H1 (cell line): ENCODE data around the gene MYNN. TPM values are rescaled to one million over a fixed set of nuclear protein-coding genes. Genes with fewer than 3 reads are reported as not detected.

ENCODE experiments used
- CTCF ChIA-PET: fragments of 300-600 bp; sonication (Branson Sonifier 250); formaldehyde crosslinking; loops from one replicate; lab custom pipeline; 2021; ENCODE audit not compliant: partially characterized antibody; lab: Charles Lee
- POLR2A ChIA-PET: fragments of 300-600 bp; sonication (Branson Sonifier 250); formaldehyde crosslinking; loops from one replicate; lab custom pipeline; 2021; ENCODE audit warnings: inconsistent platforms; ENCODE audit not compliant: partially characterized antibody; lab: Charles Lee
- DNase-seq, 2 experiments: peaks; one replicate each; pipeline versions ENCODE4 v3.0.0 to v3.0.0-alpha.2; 2010 to 2022; ENCODE audit warnings: low spot score in 2 of 2, low read depth in 1 of 2, mixed read lengths in 1 of 2
- FAIRE-seq: peaks from 2 replicates; lab custom pipeline; 2011; peaks lifted over from hg19 to GRCh38; lab: Jason Lieb, UNC
- H2AFZ ChIP-seq: 2 replicates; pipeline ENCODE4 v1.8.1; 2012; ENCODE audit warnings: low read length, inconsistent platforms
- H2AK5ac ChIP-seq: 2 replicates; pipeline ENCODE4 v1.6.1; 2013; ENCODE audit warnings: low read depth, low read length
- H2BK120ac ChIP-seq: replicated peaks from 2 replicates; pipeline ENCODE3; 2013; ENCODE audit warnings: low read depth, low read length, inconsistent platforms
- H2BK12ac ChIP-seq: 2 replicates; pipeline ENCODE4 v1.6.1; 2013; ENCODE audit warnings: low read depth, low read length
- H2BK15ac ChIP-seq: 2 replicates; pipeline ENCODE4 v1.6.1; 2013; ENCODE audit warnings: low read length
- H2BK20ac ChIP-seq: 2 replicates; pipeline ENCODE4 v1.6.1; 2013; ENCODE audit warnings: low read length
- H2BK5ac ChIP-seq: 2 replicates; pipeline ENCODE4 v1.6.1; 2013; ENCODE audit warnings: low read depth, low read length
- H3K14ac ChIP-seq: 2 replicates; pipeline ENCODE4 v1.6.1; 2013; ENCODE audit warnings: inconsistent platforms; ENCODE audit not compliant: insufficient read length
- H3K18ac ChIP-seq: 2 replicates; pipeline ENCODE4 v1.6.1; 2013; ENCODE audit warnings: low read length; ENCODE audit errors: extremely low read depth
- H3K23ac ChIP-seq: 2 replicates; pipeline ENCODE4 v1.6.1; 2013; ENCODE audit warnings: inconsistent platforms; ENCODE audit not compliant: insufficient read length
- H3K23me2 ChIP-seq: 2 replicates; pipeline ENCODE4 v1.6.1; 2013; ENCODE audit warnings: low read depth, low read length
- H3K27ac ChIP-seq: 2 replicates; pipeline ENCODE4 v1.6.1; 2011; ENCODE audit warnings: low read depth, low read length, inconsistent platforms
- H3K27me3 ChIP-seq, 4 experiments: replicated peaks in 1 of 4; 1 replicate in 1 of 4; 2 replicates in 3 of 4; pipeline versions ENCODE4 v1.6.1 to v1.8.1; 2011 to 2013; ENCODE audit warnings: low read length in 3 of 4, mild to moderate bottlenecking in 3 of 4, inconsistent platforms in 2 of 4, mixed read lengths in 2 of 4, moderate library complexity in 1 of 4; ENCODE audit not compliant: control insufficient read depth in 3 of 4, insufficient read depth in 3 of 4; ENCODE audit errors: extremely low read depth in 1 of 4
- H3K36me3 ChIP-seq, 4 experiments: 2 replicates each; pipeline versions ENCODE4 v1.6.1 to v1.8.1; 2011 to 2013; ENCODE audit warnings: mild to moderate bottlenecking in 4 of 4, low read length in 3 of 4, moderate library complexity in 2 of 4, control low read depth in 1 of 4, inconsistent platforms in 1 of 4; ENCODE audit not compliant: insufficient read depth in 4 of 4, control insufficient read depth in 2 of 4
- H3K4ac ChIP-seq: replicated peaks from 2 replicates; pipeline ENCODE3; 2013; ENCODE audit warnings: low read length, low read depth, mixed read lengths, inconsistent platforms; ENCODE audit not compliant: insufficient read length
- H3K4me1 ChIP-seq, 4 experiments: replicated peaks in 1 of 4; 1 replicate in 1 of 4; 2 replicates in 3 of 4; pipeline versions ENCODE4 v1.6.1 to v1.8.1; 2011 to 2013; ENCODE audit warnings: low read length in 3 of 4, inconsistent platforms in 2 of 4, mixed read lengths in 1 of 4; ENCODE audit not compliant: insufficient read depth in 4 of 4, control insufficient read depth in 3 of 4
- H3K4me2 ChIP-seq, 2 experiments: 2 replicates each; pipeline versions ENCODE4 v1.6.1 to v1.8.1; 2011 to 2013; ENCODE audit warnings: low read depth in 2 of 2, low read length in 2 of 2, control low read depth in 1 of 2, inconsistent platforms in 1 of 2, mild to moderate bottlenecking in 1 of 2; ENCODE audit not compliant: insufficient read depth in 1 of 2
- H3K4me3 ChIP-seq, 4 experiments: fragments of 200-600, 300-600 bp in 1 of 4; sonication (generic), shearing (Covaris generic), sonication (Bioruptor Twin) in 1 of 4; 2 replicates each; pipeline versions ENCODE4 v1.5.1 to v1.8.1; 2011 to 2016; ENCODE audit warnings: low read length in 4 of 4, low read depth in 3 of 4, control low read depth in 2 of 4, inconsistent platforms in 2 of 4, mild to moderate bottlenecking in 2 of 4, mixed read lengths in 1 of 4, moderate library complexity in 1 of 4; ENCODE audit not compliant: insufficient read depth in 2 of 4; ENCODE audit errors: extremely low read depth in 1 of 4
- H3K56ac ChIP-seq: replicated peaks from 2 replicates; pipeline ENCODE3; 2013; ENCODE audit warnings: low read depth, mild to moderate bottlenecking, mixed read lengths, low read length, inconsistent platforms; ENCODE audit not compliant: insufficient read length
- H3K79me1 ChIP-seq: 2 replicates; pipeline ENCODE4 v1.6.1; 2013; ENCODE audit warnings: low read depth, low read length, control low read depth
- H3K79me2 ChIP-seq, 2 experiments: 2 replicates each; pipeline versions ENCODE4 v1.6.1 to v1.8.1; 2012 to 2013; ENCODE audit warnings: low read length in 2 of 2, mild to moderate bottlenecking in 2 of 2, inconsistent platforms in 1 of 2; ENCODE audit not compliant: insufficient read depth in 2 of 2, control insufficient read depth in 1 of 2
- H3K9ac ChIP-seq, 4 experiments: replicated peaks in 1 of 4; 1 replicate in 1 of 4; 2 replicates in 3 of 4; pipeline versions ENCODE4 v1.6.1 to v1.8.1; 2011 to 2013; ENCODE audit warnings: low read depth in 3 of 4, low read length in 3 of 4, control low read depth in 2 of 4, mild to moderate bottlenecking in 2 of 4, moderate library complexity in 2 of 4, inconsistent platforms in 1 of 4; ENCODE audit errors: extremely low read depth in 1 of 4
- H3K9me3 ChIP-seq, 2 experiments: 2 replicates each; pipeline versions ENCODE4 v1.6.1 to v1.8.1; 2012 to 2013; ENCODE audit warnings: mild to moderate bottlenecking in 2 of 2, moderate library complexity in 2 of 2, control low read depth in 1 of 2, inconsistent platforms in 1 of 2, low read depth in 1 of 2, low read length in 1 of 2, mixed read lengths in 1 of 2; ENCODE audit not compliant: insufficient read depth in 2 of 2
- H4K20me1 ChIP-seq, 2 experiments: replicated peaks in 1 of 2; 2 replicates each; pipeline versions ENCODE3 to v1.8.1; 2011 to 2013; ENCODE audit warnings: inconsistent platforms in 2 of 2, low read length in 2 of 2, mild to moderate bottlenecking in 1 of 2; ENCODE audit not compliant: insufficient read depth in 2 of 2, control insufficient read depth in 1 of 2
- H4K5ac ChIP-seq: 2 replicates; pipeline ENCODE4 v1.6.1; 2013; ENCODE audit warnings: low read length, low read depth, mixed read lengths, inconsistent platforms; ENCODE audit not compliant: insufficient read length
- H4K8ac ChIP-seq: 2 replicates; pipeline ENCODE4 v1.8.0; 2013; ENCODE audit warnings: mild to moderate bottlenecking, moderate library complexity, low read length, inconsistent platforms; ENCODE audit not compliant: insufficient read depth; ENCODE audit errors: extremely low read depth
- H4K91ac ChIP-seq: replicated peaks from 2 replicates; pipeline ENCODE3; 2013; ENCODE audit warnings: low read length, mixed read lengths, inconsistent platforms; ENCODE audit not compliant: insufficient read length
- WGBS, 2 experiments: shearing (Covaris generic) in 1 of 2; methylation state at CpG; one replicate each; pipeline versions ENCODE4 v1.1.6 to v1.1.7; 2013 to 2015; ENCODE audit warnings: low lambda C conversion rate in 2 of 2, mixed read lengths in 2 of 2, inconsistent platforms in 1 of 2, low coverage in 1 of 2, missing lambda C conversion rate in 1 of 2; ENCODE audit not compliant: insufficient replicate concordance in 2 of 2, insufficient coverage in 1 of 2, insufficient read length in 1 of 2; ENCODE audit errors: extremely low coverage in 1 of 2, missing lambda C conversion rate in 1 of 2; 5-methylcytosine and 5-hydroxymethylcytosine counted together
- polyA plus RNA-seq, 7 experiments: library from polyadenylated mRNA; depleted of rRNA in 3 of 7; stranded (reverse) in 5 of 7; unstranded in 2 of 7; fragments of >200 nt in 5 of 7; fragments of 200-250 nt in 2 of 7; gene quantifications; 1 replicate in 5 of 7; 2 replicates in 1 of 7; 4 replicates in 1 of 7; pipeline versions ENCODE4 v1.2.1 to v1.2.3, GENCODE V29; 2011 to 2013; ENCODE audit warnings: missing spikeins in 2 of 7, mixed read lengths in 2 of 7
- total RNA-seq: library from RNA; stranded (reverse); fragmentation: NEBNext Ultra II Directional; extraction: Animal tissue kit (Norgen Biotek cat#: 25700); gene quantifications from 2 replicates; pipeline ENCODE4 v1.2.1, GENCODE V29; 2021
- TF ChIP-seq, protein P1 (sequence below): IDR thresholded peaks from 2 replicates; pipeline ENCODE4 v1.6.1; 2011; ENCODE audit warnings: low read depth, mild to moderate bottlenecking, low read length; ENCODE audit not compliant: insufficient read depth

Gene MYNN
- total and polyA plus RNA-seq, 2 of the 8 experiments (the other 6 are each of a cell fraction or from before 2014, with no cell fraction given), result 7.3 to 15.2 TPM

GRCh38 chr3:169748670-169749069 lies 24.5 kb upstream of the MYNN start:
- Histone ChIP-seq H3K4me1 (peaks cover 0 to 2% (median 0%) of the 10 kb centered on the region in 4 experiments; a peak in 2 of 7 replicates), H4K5ac (no peak overlapping the region), H3K18ac (no peak overlapping the region), H3K9ac (no peak overlapping the region), H3K23ac (no peak overlapping the region), H2BK5ac (no peak overlapping the region), H4K91ac (no peak overlapping the region), H3K36me3 (no peaks in the 10 kb centered on the region), H2AK5ac (no peak overlapping the region), H3K4me2 (no peak overlapping the region), H4K8ac (no peak overlapping the region), H3K4me3 (no peak overlapping the region), H3K14ac (no peak overlapping the region), H3K23me2 (no peaks in the 10 kb centered on the region), H3K4ac (no peak overlapping the region), H3K27ac (no peak overlapping the region), H3K27me3 (peaks cover 0 to 1% (median 0%) of the 10 kb centered on the region in 4 experiments; a peak in 1 of 7 replicates), H2BK120ac (no peak overlapping the region), H3K79me2 (no peaks in the 10 kb centered on the region), H3K9me3 (no peaks in the 10 kb centered on the region), H2BK20ac (no peak overlapping the region), H4K20me1 (no peaks in the 10 kb centered on the region), H3K79me1 (no peaks in the 10 kb centered on the region), H2BK15ac (no peak overlapping the region), H2BK12ac (no peak overlapping the region), H2AFZ (no peak overlapping the region), H3K56ac (no peak overlapping the region)
- CTCF ChIA-PET, result no interaction called here
- TF ChIP-seq, protein P1, sequence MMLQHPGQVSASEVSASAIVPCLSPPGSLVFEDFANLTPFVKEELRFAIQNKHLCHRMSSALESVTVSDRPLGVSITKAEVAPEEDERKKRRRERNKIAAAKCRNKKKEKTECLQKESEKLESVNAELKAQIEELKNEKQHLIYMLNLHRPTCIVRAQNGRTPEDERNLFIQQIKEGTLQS, result no peak
- WGBS, 2 experiments, result 73% methylated on average over 3 of the region's 3 CpGs; no CpG with 5 or more reads in 1 of the 2 experiments
- no peak for FAIRE-seq
- no peak for DNase-seq
- POLR2A ChIA-PET, result interaction anchor here (1.1 kb wide), 1 partner anchor 9 kb away, joined by 3 read pairs; no protein-coding TSS in a partner anchor
